Measurements from ENCODE around the gene KCNQ1. TPM values are rescaled to one million over a fixed set of nuclear protein-coding genes. Genes with fewer than 3 reads are reported as not detected.

KCNQ1 gene
- total and polyA plus RNA-seq, 9 of the 15 experiments (the other 6 are each of a cell fraction or from before 2014, with no cell fraction given): 0.44 TPM; not detected in 8

- Histone ChIP-seq H3K9me3 (replicated peaks; ENCODE audit: control insufficient read depth, insufficient read depth, low read depth, low read length) (no peaks in the 10 kb centered on the region), H4K20me1 (replicated peaks; ENCODE audit: control insufficient read depth, insufficient read depth, low read length) (peaks cover 8% of the 10 kb centered on the region; the same call in 1 of the 2 replicates), H3K27me3 (ENCODE audit: control insufficient read depth in 2 of 2, insufficient read depth in 2 of 2, low read length in 2 of 2) (peaks cover 10 to 79% of the 10 kb centered on the region in 2 experiments), H3K4me1 (replicated peaks in 1 of 2; ENCODE audit: control insufficient read depth in 2 of 2, insufficient read depth in 2 of 2, low read length in 2 of 2) (peaks cover 0 to 24% of the 10 kb centered on the region in 2 experiments; a peak in 1 of 5 replicates), H2AFZ (ENCODE audit: low read depth, low read length) (no peak overlapping the region), H3K36me3 (ENCODE audit: control insufficient read depth, insufficient read depth, low read length) (no peaks in the 10 kb centered on the region), H3K79me2 (ENCODE audit: control insufficient read depth, insufficient read depth, low read length) (no peaks in the 10 kb centered on the region), H3K4me3 (no peak overlapping the region), H3K9me1 (ENCODE audit: control insufficient read depth, insufficient read depth, low read length) (no peaks in the 10 kb centered on the region), H3K4me2 (ENCODE audit: insufficient read depth, low read length) (no peak overlapping the region), H3K27ac (ENCODE audit: extremely low read depth, low read depth, low read length) (no peak overlapping the region), H3K9ac (ENCODE audit: insufficient read depth in 1 of 2, low read depth in 2 of 2, low read length in 2 of 2) (no peak overlapping the region)
- in situ Hi-C loops (cut with MboI): no loop called here
- 5% methylated on average over 15 of the region's 20 CpGs for WGBS (ENCODE audit: insufficient coverage, low coverage, missing lambda C conversion rate)
- FAIRE-seq (no peak), DNase-seq (ENCODE audit: extremely low read depth in 1 of 4, low spot score in 3 of 4) (peak in 1 of 4 experiments; percentile 4), ATAC-seq (no peak)
- intact Hi-C loops (cut with micrococcal nuclease): no loop called here
- BruUV-seq (replicated peaks): no TSS peak
- ChIA-PET POLR2A (no interaction called here), CTCF (ENCODE audit: low intra/inter-chr PET ratio) (interaction anchor here (1.4 kb wide), 1 partner anchor 301 kb away, joined by 3 read pairs; no protein-coding TSS in a partner anchor)
- no peak for TF ChIP-seq E2F1 (CRISPR knock-in tag; IDR thresholded peaks at IDR 0.05)
- TF ChIP-seq ZNF253 (CRISPR knock-in tag; conservative IDR thresholded peaks at IDR 0.05): no peak
- no peak for TF ChIP-seq PHB (CRISPR knock-in tag; IDR thresholded peaks at IDR 0.05)
- TF ChIP-seq, protein P1, sequence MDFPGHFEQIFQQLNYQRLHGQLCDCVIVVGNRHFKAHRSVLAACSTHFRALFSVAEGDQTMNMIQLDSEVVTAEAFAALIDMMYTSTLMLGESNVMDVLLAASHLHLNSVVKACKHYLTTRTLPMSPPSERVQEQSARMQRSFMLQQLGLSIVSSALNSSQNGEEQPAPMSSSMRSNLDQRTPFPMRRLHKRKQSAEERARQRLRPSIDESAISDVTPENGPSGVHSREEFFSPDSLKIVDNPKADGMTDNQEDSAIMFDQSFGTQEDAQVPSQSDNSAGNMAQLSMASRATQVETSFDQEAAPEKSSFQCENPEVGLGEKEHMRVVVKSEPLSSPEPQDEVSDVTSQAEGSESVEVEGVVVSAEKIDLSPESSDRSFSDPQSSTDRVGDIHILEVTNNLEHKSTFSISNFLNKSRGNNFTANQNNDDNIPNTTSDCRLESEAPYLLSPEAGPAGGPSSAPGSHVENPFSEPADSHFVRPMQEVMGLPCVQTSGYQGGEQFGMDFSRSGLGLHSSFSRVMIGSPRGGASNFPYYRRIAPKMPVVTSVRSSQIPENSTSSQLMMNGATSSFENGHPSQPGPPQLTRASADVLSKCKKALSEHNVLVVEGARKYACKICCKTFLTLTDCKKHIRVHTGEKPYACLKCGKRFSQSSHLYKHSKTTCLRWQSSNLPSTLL (IDR thresholded peaks at IDR 0.05): no peak
- TF ChIP-seq ZNF24 (IDR thresholded peaks at IDR 0.05): no peak
- TF ChIP-seq ZNF174 (CRISPR knock-in tag; IDR thresholded peaks at IDR 0.05): no peak
- TF ChIP-seq, protein P2, sequence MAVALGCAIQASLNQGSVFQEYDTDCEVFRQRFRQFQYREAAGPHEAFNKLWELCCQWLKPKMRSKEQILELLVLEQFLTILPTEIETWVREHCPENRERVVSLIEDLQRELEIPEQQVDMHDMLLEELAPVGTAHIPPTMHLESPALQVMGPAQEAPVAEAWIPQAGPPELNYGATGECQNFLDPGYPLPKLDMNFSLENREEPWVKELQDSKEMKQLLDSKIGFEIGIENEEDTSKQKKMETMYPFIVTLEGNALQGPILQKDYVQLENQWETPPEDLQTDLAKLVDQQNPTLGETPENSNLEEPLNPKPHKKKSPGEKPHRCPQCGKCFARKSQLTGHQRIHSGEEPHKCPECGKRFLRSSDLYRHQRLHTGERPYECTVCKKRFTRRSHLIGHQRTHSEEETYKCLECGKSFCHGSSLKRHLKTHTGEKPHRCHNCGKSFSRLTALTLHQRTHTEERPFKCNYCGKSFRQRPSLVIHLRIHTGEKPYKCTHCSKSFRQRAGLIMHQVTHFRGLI (CRISPR knock-in tag; IDR thresholded peaks at IDR 0.05): no peak
- no peak for TF ChIP-seq NFIX (CRISPR knock-in tag; IDR thresholded peaks at IDR 0.05; ENCODE audit: low read depth)
- TF ChIP-seq ZNF347 (CRISPR knock-in tag; IDR thresholded peaks at IDR 0.05; ENCODE audit: low read depth): no peak
- no peak for TF ChIP-seq NR2C1 (IDR thresholded peaks at IDR 0.05)
- TF ChIP-seq NR2C1 (tag; IDR thresholded peaks at IDR 0.05): no peak
- no peak for TF ChIP-seq EHMT2 (IDR thresholded peaks at IDR 0.05)
Observed at GRCh38 chr11:2587132-2587930, 142.5 kb downstream of the KCNQ1 start.
